Measurements from ENCODE around the gene ABHD3.
"Not testable (repeated sequence)": the region's sequence is repeated elsewhere in the genome, so short reads cannot be mapped to it uniquely, and the experiment has no call there.

The ABHD3 gene

DNA sequence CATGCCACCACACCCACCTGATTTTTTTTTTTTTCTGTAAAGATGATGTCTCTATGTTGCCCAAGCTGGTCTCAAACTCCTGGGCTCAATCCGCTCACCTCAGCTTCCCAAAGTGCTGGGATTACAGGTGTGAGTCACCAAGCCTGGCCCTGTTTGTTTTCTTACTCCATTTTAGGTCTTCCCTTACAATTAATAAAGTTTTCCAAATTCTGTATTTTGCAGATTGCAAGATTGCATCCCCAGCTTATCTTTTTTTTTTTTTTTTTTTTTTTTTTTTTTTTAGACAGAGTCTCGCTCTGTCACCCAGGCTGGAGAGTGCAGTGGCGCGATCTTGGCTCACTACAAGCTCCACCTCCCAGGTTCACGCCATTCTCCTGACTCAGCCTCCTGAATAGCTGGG lies 64.2 kb downstream of the ABHD3 start:
- not testable (repeated sequence) for DNase-seq

DNA sequence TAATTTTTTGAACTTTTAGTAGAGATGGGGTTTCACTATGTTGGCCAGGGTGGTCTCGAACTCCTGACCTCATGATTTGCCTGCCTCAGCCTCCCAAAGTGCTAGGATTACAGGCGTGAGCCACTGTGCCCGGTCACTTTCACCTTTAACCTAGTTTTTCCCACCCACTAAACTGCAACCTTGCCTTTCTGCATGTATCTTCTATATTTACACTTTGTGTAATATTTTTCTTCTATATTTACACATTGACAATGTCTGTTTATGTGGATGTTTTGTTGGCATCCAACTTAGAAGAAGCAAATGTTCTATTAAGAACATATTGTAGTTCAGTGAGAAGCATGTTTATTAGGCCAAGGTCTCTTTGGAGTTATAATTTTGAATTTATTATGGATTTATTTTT lies 65.8 kb downstream of the ABHD3 start:
- DNase-seq = no peak

GRCh38 chr18:21636769-21637168 lies 67.8 kb downstream of the ABHD3 start:
- DNase-seq = no peak

DNA sequence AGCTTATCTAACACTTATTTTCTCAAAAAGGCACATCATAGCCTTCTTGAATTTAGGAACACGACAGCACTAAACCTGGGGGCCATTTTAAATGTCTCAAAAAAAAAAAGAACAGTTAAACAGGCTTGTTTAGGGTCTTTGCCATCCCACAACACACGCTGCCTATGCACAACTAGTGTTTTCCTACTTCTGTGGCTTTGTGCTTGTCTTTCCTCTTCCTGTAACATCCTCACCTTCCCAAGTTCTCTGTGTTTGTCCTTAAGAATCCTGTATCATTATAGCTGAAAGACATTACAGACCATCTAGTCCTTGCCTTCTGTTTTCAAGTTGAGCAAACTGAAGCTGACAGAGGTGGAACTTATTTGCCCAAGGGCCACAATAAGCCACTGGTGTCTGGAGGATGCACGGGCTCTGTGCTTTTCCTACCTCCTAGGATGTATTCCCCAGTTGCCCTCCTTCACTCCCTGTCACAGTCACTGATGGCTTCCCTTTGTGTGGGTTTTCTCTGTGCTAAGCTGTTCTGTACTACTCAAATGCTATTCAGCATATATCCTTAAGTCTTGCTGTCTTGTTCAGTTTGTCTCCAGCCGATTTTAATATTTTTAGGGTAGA lies 69.9 kb downstream of the ABHD3 start:
- no peak for DNase-seq

DNA sequence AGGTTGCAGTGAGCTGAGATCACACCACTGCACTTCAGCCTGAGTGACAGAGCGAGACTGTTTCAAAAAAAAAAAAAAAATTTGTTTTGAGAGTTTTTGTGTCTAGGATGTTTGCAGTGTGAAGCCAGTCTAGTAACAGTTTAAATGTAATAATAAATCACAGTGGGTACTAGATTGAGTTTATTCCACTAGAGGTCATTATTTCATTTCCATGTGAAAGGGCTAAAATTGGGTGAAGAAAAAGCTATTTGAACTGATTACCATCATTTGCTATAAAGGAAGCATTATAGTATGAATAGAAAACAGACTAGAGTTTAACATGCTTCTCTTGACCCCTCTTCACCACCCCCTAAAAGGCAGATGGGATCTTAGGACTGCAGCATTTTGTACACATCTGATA lies 72.2 kb downstream of the ABHD3 start:
- no peak for DNase-seq

DNA sequence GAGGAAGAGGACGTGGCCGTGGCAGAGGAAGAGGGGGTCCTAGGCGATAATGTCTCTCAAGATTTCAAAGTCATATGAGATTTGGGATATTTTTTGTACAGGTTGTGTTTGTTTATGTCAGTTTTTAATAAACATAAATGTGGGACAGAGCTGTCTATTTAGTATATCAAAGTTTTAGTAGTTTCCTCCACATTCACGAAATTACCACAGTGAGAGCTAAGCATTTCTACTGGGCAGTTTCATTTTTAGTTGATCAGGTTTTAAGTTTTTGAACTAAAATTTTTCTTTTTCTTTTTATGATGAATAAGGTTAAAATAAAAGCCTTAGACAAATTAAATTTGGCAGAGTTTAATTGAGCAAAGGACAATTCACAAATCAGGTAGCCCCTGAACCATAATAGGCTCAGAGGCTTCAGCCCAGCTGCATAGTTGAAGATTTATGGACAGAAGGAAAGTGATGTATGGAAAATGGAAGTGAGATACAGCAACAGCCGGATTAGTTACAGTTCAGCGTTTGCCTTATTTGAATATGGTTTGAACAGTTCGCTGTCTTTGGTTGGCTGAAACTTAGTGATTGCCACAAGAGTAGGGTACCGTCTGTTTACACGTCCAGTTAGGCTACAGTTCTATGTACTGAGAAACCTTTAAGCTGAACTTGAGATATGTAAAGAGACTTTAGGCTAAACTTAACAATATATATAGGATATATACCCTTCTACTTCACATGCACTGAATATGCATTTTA lies 75.3 kb downstream of the ABHD3 start:
- DNase-seq = no peak

DNA sequence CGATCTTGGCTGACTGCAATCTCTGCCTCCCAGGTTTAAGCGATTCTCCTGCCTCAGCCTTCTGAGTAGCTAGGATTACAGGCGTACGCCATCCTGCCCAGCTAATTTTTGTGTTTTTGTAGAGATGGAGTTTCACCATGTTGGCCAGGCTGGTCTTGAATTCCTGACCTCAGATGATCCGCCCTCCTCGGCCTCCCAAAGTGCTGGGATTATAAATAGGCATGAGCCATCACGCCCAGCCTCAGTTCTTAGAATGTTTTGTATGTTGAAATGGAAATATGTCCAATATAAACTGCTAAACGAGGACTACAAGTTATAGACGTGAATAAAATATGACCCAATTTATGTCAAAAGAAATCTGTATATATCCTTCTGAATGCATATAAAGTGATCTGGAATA lies 82.9 kb downstream of the ABHD3 start:
- DNase-seq = not testable (repeated sequence)

GRCh38 chr18:21612125-21613039 lies 92.2 kb downstream of the ABHD3 start, which contains the start of gene SNRPD1:
Gene SNRPD1, plus strand, starts transcription at chr18:21612314. Its CDS starts 116 bp downstream, at chr18:21612430.
- DNase-seq = peak; percentile 93

GRCh38 chr18:21611401-21612124 lies 93.0 kb downstream of the ABHD3 start:
- DNase-seq = not testable (repeated sequence)

DNA sequence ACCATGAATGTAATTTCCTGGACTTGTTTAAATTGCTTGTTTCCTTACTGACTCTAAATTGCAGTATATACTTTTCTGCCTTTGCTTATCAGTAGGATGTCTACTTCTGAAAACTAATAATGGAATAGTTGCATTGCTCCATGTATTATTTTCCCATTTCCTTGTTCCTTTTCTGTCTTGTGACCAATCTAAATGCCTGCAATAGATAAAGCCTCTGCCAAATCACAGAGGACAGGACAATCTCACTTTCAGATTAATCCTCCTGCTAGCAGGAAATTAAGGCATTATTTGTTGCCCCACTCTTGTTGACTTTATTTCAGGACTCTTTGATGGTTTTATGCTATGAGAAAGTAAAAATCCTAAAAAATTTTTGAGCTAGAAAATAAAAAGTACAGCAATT lies 99.4 kb downstream of the ABHD3 start:
- no peak for DNase-seq

GRCh38 chr18:21604671-21605070 lies 99.9 kb downstream of the ABHD3 start:
- DNase-seq = no peak

- no peak for DNase-seq
Observed at GRCh38 chr18:21602299-21602587, 102.3 kb downstream of the ABHD3 start.
